GM21423 (cell line): ENCODE data around the gene FAM170B.

ENCODE experiments used
- ATAC-seq: cut with Tn5 transposase; IDR thresholded peaks from one replicate; pipeline ENCODE4 v1.9.1; 2021; ENCODE audit warnings: mild to moderate bottlenecking, moderate library complexity; ENCODE audit not compliant: unreplicated experiment

The FAM170B gene

GRCh38 chr10:49131507-49132361 is 2.1 kb downstream of the FAM170B start:
- no peak for ATAC-seq

DNA sequence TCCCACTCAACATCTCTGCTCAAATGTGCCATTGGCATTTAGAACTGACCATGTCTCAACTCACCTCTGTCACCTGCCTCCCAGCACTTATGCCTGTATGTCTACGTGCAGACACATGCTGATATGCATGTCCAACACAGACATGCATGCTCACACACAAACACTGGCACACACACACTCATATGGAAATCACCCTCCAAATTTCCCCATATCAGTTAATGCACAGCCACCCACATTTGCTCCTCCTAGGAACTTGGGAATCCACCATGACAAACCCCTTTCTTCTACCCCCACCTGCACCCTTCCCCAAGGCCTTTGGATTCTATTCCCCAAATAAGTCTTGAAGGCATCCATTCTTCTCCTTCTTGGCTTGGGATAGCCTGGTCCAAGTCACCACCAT is 4.4 kb downstream of the FAM170B start:
- no peak for ATAC-seq

- no peak for ATAC-seq
These were observed 5.0 kb downstream of the FAM170B start for GRCh38 chr10:49128854-49129253.

GRCh38 chr10:49123981-49124950 is 9.6 kb downstream of the FAM170B start:
- no peak for ATAC-seq

DNA sequence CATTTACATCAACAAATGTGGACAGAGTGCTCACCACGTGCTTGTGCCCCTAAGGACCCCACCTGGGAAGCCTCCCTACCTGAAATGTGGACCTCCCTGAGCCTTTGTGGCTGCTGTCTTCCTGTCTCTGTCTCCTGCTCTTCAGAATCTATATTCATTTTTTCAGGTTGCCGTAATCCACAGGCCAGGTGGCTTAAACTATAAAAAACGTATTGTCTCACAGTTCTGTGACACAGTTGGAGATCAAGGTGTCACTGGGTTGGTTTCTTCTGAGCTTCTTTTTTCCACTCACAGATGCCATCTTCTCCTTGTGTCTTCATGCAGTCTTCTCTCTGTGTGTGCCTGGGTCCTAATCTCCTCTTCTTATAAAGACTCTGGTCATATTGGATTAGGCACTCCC is 12.9 kb downstream of the FAM170B start:
- no peak for ATAC-seq

DNA sequence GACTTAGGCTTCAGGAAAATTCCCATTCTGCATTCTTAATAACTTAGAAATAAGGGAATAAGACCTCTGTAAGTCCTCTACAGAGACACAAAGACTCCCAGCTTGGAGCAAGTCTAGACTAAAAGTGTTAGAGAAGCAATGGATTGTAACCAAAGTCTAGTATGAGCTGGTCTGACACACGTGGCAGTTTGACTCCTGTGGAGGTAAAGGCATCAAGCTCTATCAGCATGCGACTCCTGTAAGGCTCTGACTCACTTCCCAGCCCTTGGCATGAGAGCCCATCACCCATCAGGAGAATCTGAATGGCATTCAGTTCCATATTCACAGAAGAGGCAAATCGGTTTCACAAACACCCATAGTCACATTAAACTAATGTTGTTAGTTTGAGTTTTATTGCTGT is 14.1 kb downstream of the FAM170B start:
- no peak for ATAC-seq

- no peak for ATAC-seq
These were observed 15.3 kb downstream of the FAM170B start for GRCh38 chr10:49118430-49119074.

- no peak for ATAC-seq
These were observed 16.3 kb downstream of the FAM170B start for GRCh38 chr10:49117376-49118070.

DNA sequence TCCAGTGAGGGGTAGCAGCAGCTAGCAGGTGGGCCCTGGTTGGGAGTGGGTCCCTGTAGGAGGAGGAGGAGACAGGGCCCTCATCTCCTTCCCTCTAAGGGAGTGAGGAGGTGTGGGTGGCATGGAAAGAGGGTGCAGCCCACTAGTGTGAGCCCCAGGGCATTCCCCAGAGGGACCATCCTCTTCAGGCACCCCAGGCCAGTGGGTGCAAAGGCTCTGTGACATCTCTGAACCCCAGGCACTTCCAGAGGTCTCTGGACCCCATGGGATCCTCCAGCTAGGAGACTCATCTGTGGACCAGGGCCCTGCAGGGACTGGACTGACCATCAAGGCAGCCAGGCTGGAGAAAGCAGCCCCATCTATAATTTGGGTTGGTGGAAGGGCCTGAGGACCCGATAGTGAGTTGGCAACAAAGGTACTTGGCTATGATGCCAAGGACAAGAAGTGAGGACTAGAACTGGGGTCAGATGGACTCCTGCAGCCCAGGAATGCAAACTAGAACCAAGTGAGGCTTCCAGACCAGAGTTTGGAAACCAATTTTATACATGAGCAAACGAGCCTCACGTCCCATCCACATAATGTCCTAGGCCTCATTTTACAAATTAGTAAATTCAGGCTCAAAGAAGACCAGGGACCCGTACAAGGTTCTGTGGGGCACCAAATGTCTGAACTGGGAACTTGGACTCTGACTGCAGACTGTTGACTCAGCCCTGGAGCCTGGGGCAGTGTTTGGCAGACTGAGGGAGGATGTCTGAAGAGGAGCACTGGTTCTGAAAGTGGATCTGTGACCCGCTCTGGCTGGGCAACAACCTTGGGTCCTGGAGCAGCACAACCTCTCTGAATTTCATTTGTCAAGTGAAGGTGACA is 17.1 kb downstream of the FAM170B start:
- no peak for ATAC-seq

DNA sequence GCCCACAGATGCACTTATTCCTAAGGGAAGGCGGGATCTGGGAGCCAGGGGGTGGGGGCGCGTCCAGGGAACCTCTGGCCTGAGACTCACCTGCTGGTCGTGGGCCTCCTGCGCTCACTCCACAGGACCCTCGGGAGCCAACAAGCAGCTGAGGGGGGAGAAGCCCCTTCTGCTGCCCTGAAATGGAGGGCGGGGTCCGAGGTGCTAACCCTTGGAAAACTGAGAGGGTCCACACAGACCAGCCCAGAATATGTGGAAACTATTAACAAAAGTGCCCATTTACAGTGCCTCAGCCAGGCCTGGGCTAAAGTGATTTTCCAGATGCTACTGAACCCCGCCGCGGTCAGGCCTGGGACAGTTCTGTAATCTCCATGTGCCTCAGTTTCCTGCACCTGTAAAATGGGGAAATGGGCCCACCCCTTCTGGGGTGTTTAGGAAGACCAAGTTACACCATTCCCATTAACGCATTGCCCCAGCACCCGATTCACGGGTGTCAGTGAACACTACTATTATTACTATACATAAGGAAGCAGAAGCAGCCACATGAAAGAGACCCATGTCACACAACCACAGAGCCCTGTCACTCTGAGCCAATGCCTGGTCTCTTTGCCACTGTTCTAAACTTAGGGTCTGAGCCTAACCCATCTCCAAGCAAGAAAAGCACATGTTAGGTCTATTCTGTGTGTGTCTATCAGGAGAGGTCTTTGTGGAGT is 17.9 kb downstream of the FAM170B start:
- no peak for ATAC-seq

DNA sequence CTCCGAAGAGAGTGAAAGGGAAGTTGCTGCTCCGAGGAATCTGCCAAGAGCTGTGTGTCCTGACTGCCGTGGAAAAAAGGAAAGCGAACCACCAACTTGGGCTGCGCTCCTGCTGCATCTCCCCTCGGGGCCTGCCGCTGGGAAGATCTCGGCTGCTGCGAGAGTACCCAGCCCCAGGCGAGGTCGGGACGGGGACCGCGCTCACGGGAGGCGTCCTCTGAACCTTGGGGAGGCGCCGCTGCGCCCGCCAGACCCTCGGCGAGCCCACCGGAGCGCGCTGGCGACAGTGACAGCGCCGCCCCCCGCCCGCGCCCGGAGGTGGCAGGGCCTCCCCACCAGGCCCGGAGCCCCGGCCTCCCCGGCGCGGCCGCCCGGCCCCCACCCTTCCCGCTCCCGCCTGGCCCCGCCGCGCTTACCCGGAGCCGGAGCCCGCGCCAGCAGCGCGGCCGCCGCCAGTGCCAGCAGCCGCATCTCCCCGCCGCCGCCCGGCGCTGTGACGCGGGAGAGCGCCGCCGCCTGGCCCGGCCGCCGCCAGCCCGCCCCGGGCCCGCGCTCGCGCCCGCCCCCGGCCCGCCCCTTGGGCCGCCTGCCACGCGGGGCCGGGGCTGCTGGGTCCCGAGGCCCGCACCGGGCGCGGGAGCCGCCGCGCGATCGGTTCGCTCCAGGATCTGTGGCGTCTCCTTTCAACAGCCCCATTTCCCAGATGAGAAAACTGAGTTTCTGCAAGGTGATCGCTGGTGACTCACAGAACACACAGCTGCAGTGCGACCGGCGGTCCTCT is 18.6 kb downstream of the FAM170B start, which contains the start of gene VSTM4:
TSS of gene VSTM4 (minus strand) at position 508 of the 781 bp plus-strand sequence. CDS start at position 471, 37 bp downstream.
- peak; percentile 40 for ATAC-seq

DNA sequence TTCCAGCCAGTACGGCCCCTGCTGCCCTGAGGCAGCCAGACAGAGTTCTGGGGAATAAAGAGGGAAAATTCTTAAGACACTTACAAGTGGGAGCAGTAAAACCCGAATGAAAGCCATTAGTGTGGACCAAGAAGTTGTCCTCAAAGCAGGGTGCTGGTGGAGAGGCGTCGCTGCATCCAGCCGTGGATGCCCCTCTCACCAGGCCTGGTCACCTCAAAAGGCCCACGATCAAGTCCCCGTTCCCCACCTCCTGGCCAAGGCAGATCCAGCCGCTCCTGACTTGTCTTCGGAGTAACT is 19.2 kb downstream of the FAM170B start:
- ATAC-seq: no peak

DNA sequence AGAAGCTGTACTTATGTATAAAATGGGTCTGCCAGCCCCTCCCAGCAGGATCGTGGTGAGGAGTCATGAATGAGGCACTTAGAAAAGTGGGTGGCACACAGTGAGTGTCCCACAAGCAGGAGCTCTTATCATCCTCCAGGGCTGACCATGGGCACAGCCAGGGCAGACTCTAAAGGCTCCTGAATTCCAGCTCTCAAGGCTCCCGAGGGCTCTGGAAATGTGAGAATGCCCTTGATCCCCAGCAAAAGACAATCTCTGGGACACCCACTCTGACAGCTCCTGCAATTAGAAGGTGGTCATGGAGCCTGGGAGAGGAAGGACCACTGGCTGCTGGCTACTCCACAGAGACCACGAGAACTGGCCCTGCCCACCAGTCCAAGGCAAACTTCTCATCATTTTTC is 20.1 kb downstream of the FAM170B start:
- ATAC-seq: no peak

- ATAC-seq: no peak
These were observed 21.0 kb downstream of the FAM170B start for GRCh38 chr10:49112851-49113250.

GRCh38 chr10:49112098-49112497 is 21.7 kb downstream of the FAM170B start:
- no peak for ATAC-seq

DNA sequence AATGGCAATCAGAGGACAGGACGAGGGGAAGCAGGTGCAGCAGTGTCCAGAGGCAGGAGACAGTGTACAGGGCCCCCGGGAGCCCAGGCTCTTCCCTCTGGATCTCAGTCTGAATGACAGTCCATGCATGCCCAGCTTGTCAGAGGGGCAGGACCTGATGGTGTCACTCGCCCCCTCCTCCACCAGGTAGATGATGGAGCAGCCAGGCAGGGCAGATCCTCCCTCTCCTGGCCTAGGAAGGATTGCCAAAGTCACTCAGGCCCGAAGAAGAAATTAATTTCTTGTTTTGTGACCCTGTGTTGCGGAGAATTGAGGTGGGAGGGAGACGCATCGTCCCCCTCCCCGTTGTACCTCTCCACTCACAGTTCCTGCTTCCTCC is 22.5 kb downstream of the FAM170B start:
- ATAC-seq: no peak

DNA sequence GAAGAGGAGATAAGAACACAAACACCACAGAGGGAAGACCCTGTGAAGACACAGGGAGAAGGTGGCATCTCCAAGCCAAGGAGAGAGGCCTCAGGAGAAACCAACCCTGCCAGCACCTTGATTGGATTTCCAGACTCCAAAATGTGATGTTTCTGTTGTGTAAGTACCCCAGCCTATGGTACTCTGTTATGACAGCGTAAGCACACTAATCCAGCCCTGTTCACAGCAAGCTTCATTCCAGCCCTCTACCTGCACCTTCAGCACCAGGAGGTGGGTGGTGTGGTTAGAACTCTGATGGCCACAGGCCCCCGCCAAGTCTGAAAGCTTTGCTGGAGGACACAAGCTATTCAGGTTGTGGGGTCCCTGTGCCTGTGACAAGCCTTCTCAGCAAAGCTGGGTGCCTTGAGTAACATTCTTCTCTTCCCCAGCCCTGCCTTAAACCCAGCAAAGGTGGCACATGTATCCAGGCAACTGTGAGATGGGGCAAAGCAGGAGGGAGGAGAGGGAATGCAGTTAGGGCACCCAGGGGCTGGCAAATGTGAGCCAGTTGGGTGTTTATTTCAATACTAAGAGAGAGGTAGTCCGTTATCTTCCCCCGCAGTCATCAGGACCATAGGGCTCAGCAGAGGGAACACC is 23.0 kb downstream of the FAM170B start:
- no peak for ATAC-seq
